HepG2 (cell line): ENCODE data around the gene CKS1B. TPM values are rescaled to one million over a fixed set of nuclear protein-coding genes. Genes with fewer than 3 reads are reported as not detected.
A peak's percentile ranks its signal among the peaks of the same experiment; 100 is the strongest.

ENCODE experiments used
- AGO1 ChIP-seq: fragments of 200-400 bp; formaldehyde crosslinking; IDR thresholded peaks from 2 replicates; pipeline ENCODE4 v1.6.1; 2017; ENCODE audit warnings: mild to moderate bottlenecking, low read depth, low read length, moderate library complexity; ENCODE audit not compliant: poor library complexity, severe bottlenecking
- BATF2 ChIP-seq: sonication (generic); formaldehyde crosslinking; IDR thresholded peaks from 2 replicates; pipeline ENCODE4 v1.8.0; 2022; ENCODE audit warnings: mild to moderate bottlenecking, missing genetic modification reagents, moderate library complexity
- CERS6 ChIP-seq: sonication (generic); formaldehyde crosslinking; IDR thresholded peaks from 2 replicates; pipeline ENCODE4 v1.5.0; 2020; ENCODE audit warnings: missing genetic modification reagents
- ELF4 ChIP-seq: sonication (generic); formaldehyde crosslinking; IDR thresholded peaks from 2 replicates; pipeline ENCODE4 v1.5.0; 2020; ENCODE audit warnings: missing genetic modification reagents, mild to moderate bottlenecking, moderate library complexity, borderline replicate concordance
- ETS1 ChIP-seq: sonication (generic); formaldehyde crosslinking; IDR thresholded peaks from 2 replicates; pipeline ENCODE4 v1.4.0; 2020; ENCODE audit warnings: missing genetic modification reagents
- GMEB1 ChIP-seq: sonication (generic); formaldehyde crosslinking; IDR thresholded peaks from 2 replicates; pipeline ENCODE4 v1.5.1; 2020; ENCODE audit warnings: missing genetic modification reagents, mild to moderate bottlenecking, borderline replicate concordance
- HNRNPLL ChIP-seq: fragments of 200-400 bp; formaldehyde crosslinking; IDR thresholded peaks from 2 replicates; pipeline ENCODE4 v1.6.1; 2017; ENCODE audit warnings: mild to moderate bottlenecking, low read depth, low read length; ENCODE audit not compliant: poor library complexity, severe bottlenecking
- KAT2B ChIP-seq: fragments of 150-350 bp; IDR thresholded peaks from 2 replicates; pipeline ENCODE4 v1.6.1; 2014; ENCODE audit warnings: low read depth, low read length, borderline replicate concordance
- MED13 ChIP-seq: sonication (generic); formaldehyde crosslinking; IDR thresholded peaks from 2 replicates; pipeline ENCODE4 v1.5.0; 2020; ENCODE audit warnings: missing genetic modification reagents
- NKX3-1 ChIP-seq: sonication (generic); formaldehyde crosslinking; IDR thresholded peaks from 2 replicates; pipeline ENCODE4 v1.5.0; 2020; ENCODE audit warnings: missing genetic modification reagents
- SRY ChIP-seq: sonication (generic); formaldehyde crosslinking; IDR thresholded peaks from 2 replicates; pipeline ENCODE4 v1.8.0; 2022; ENCODE audit warnings: mild to moderate bottlenecking, missing genetic modification reagents
- YEATS4 ChIP-seq: sonication (generic); formaldehyde crosslinking; IDR thresholded peaks from 2 replicates; pipeline ENCODE4 v1.4.0; 2020; ENCODE audit warnings: missing genetic modification reagents, borderline replicate concordance
- ZFP62 ChIP-seq: sonication (generic); formaldehyde crosslinking; IDR thresholded peaks from 2 replicates; pipeline ENCODE4 v1.4.0; 2020; ENCODE audit warnings: missing genetic modification reagents
- ZNF567 ChIP-seq: sonication (generic); formaldehyde crosslinking; IDR thresholded peaks from 2 replicates; pipeline ENCODE4 v1.8.1; 2023; ENCODE audit warnings: mild to moderate bottlenecking, missing genetic modification reagents, borderline replicate concordance
- ZNF607 ChIP-seq: sonication (generic); formaldehyde crosslinking; IDR thresholded peaks from 2 replicates; pipeline ENCODE4 v1.5.1; 2020; ENCODE audit warnings: missing genetic modification reagents, mild to moderate bottlenecking, borderline replicate concordance
- ZNF776 ChIP-seq: sonication (generic); formaldehyde crosslinking; IDR thresholded peaks from 2 replicates; pipeline ENCODE4 v1.4.0; 2020; ENCODE audit warnings: mild to moderate bottlenecking, missing genetic modification reagents
- ZSCAN12 ChIP-seq: sonication (generic); formaldehyde crosslinking; IDR thresholded peaks from 2 replicates; pipeline ENCODE4 v1.9.0; 2021; ENCODE audit warnings: mild to moderate bottlenecking, missing genetic modification reagents
- polyA plus RNA-seq, 8 experiments: library from polyadenylated mRNA; depleted of rRNA in 3 of 8; stranded (reverse) in 7 of 8; unstranded in 1 of 8; fragments of >200 nt; fragmentation: Illumina TruSeq in 4 of 8; extraction: Trizol in 4 of 8; gene quantifications; 2 replicates each; pipeline versions ENCODE4 v1.2.1 to v1.2.3, GENCODE V29; 2011 to 2016; ENCODE audit warnings: low read depth in 4 of 8, missing spikeins in 1 of 8, mixed read lengths in 1 of 8; ENCODE audit not compliant: insufficient read depth in 1 of 8
- total RNA-seq, 5 experiments: library from RNA; depleted of rRNA; stranded (reverse); fragments of >200 nt; fragmentation: Illumina TruSeq; extraction: Trizol; gene quantifications; 2 replicates each; pipeline ENCODE4 v1.2.3, GENCODE V29; 2016; ENCODE audit warnings: low read depth in 1 of 5
- TF ChIP-seq, protein P1 (sequence below): sonication (generic); formaldehyde crosslinking; IDR thresholded peaks from 2 replicates; pipeline ENCODE4 v1.8.1; 2022; ENCODE audit warnings: mild to moderate bottlenecking, missing genetic modification reagents
- TF ChIP-seq, protein P2 (sequence below): sonication (generic); formaldehyde crosslinking; IDR thresholded peaks from 2 replicates; pipeline ENCODE4 v1.4.0; 2020; ENCODE audit warnings: missing genetic modification reagents

Gene CKS1B
- total and polyA plus RNA-seq, 2 of the 13 experiments (the other 11 are each of a cell fraction or from before 2014, with no cell fraction given): 217 to 222 TPM

- TF ChIP-seq ZNF567 (CRISPR knock-in tag) (peak; percentile 58; the same call in 1 of the 2 replicates), KAT2B (no peak), HNRNPLL (peak; percentile 98), ZNF776 (CRISPR knock-in tag) (peak; percentile 80), SRY (0 out of 2 replicates have a peak, but pooled peaks have one; percentile 40), ZFP62 (CRISPR knock-in tag) (0 out of 2 replicates have a peak, but pooled peaks have one; percentile 52), BATF2 (CRISPR knock-in tag) (0 out of 2 replicates have a peak, but pooled peaks have one; percentile 36), GMEB1 (CRISPR knock-in tag) (peak; percentile 55; the same call in 1 of the 2 replicates), ZSCAN12 (peak; percentile 87; the same call in 1 of the 2 replicates), AGO1 (peak; percentile 98), ETS1 (CRISPR knock-in tag) (0 out of 2 replicates have a peak, but pooled peaks have one; percentile 76), CERS6 (no peak), NKX3-1 (peak; percentile 81; the same call in 1 of the 2 replicates), MED13 (CRISPR knock-in tag) (no peak), ZNF607 (CRISPR knock-in tag) (peak; percentile 94), ELF4 (CRISPR knock-in tag) (no peak), YEATS4 (CRISPR knock-in tag) (peak; percentile 93)
- TF ChIP-seq, protein P1, sequence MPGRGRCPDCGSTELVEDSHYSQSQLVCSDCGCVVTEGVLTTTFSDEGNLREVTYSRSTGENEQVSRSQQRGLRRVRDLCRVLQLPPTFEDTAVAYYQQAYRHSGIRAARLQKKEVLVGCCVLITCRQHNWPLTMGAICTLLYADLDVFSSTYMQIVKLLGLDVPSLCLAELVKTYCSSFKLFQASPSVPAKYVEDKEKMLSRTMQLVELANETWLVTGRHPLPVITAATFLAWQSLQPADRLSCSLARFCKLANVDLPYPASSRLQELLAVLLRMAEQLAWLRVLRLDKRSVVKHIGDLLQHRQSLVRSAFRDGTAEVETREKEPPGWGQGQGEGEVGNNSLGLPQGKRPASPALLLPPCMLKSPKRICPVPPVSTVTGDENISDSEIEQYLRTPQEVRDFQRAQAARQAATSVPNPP: peak; percentile 85; the same call in 1 of the 2 replicates
- TF ChIP-seq, protein P2, sequence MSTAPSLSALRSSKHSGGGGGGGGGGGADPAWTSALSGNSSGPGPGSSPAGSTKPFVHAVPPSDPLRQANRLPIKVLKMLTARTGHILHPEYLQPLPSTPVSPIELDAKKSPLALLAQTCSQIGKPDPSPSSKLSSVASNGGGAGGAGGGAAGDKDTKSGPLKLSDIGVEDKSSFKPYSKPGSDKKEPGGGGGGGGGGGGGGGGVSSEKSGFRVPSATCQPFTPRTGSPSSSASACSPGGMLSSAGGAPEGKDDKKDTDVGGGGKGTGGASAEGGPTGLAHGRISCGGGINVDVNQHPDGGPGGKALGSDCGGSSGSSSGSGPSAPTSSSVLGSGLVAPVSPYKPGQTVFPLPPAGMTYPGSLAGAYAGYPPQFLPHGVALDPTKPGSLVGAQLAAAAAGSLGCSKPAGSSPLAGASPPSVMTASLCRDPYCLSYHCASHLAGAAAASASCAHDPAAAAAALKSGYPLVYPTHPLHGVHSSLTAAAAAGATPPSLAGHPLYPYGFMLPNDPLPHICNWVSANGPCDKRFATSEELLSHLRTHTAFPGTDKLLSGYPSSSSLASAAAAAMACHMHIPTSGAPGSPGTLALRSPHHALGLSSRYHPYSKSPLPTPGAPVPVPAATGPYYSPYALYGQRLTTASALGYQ (CRISPR knock-in tag): peak; percentile 64; the same call in 1 of the 2 replicates
Observed at GRCh38 chr1:154961207-154962155, 13.0 kb upstream of the CKS1B start, which contains the start of gene PYGO2 (continued).
